Measurements from ENCODE around the gene UBXN4.

The UBXN4 gene

GRCh38 chr2:135832891-135833290 lies 91.2 kb downstream of the UBXN4 start:
- POLR2A ChIA-PET = no interaction called here
- CTCF ChIA-PET = interaction anchor here (0.9 to 1.4 kb wide), 4 partner anchors 8 to 39 kb away, joined by 3 to 4 read pairs (median 4); no protein-coding TSS in a partner anchor

More at GRCh38 chr2:135832891-135833290, 91.2 kb downstream of the UBXN4 start:
- no peaks in the 10 kb centered on the region for H3K36me3 ChIP-seq (ENCODE audit: control insufficient read depth in 4 of 4, insufficient read depth in 4 of 4, low read length in 3 of 4)
- no peak overlapping the region for H3K27ac ChIP-seq (ENCODE audit: insufficient read depth in 1 of 2, low read depth in 1 of 2, low read length in 2 of 2, poor library complexity in 1 of 2, severe bottlenecking in 2 of 2)
- WGBS (ENCODE audit: insufficient coverage) = 100% methylated on average over 6 of the region's 6 CpGs
- no peaks in the 10 kb centered on the region for H3K9me3 ChIP-seq (ENCODE audit: control extremely low read depth in 1 of 5, control insufficient read depth in 4 of 5, insufficient read depth in 2 of 5, low read depth in 1 of 5, low read length in 4 of 5)
- no peak for DNase-seq
- no peak overlapping the region for H3K4me3 ChIP-seq (ENCODE audit: control insufficient read depth in 1 of 7, extremely low read depth in 1 of 7, insufficient read depth in 4 of 7, low read depth in 2 of 7, low read length in 6 of 7)
- H3K4me1 ChIP-seq (ENCODE audit: control extremely low read depth in 1 of 4, control insufficient read depth in 4 of 4, insufficient read depth in 4 of 4, low read length in 3 of 4) = peaks cover 0 to 5% (median 3%) of the 10 kb centered on the region in 4 experiments
- H3K27me3 ChIP-seq (replicated peaks in 2 of 5; ENCODE audit: control insufficient read depth in 4 of 5, insufficient read depth in 5 of 5, low read length in 4 of 5) = no peaks in the 10 kb centered on the region

Measured in common myeloid progenitor, CD34-positive (primary cell).